Sigmoid colon (tissue), 3 donors: ENCODE measurements around the gene ARSH.

Experiments
- CTCF ChIP-seq, 4 experiments: fragments of 450-650 bp in 3 of 4; fragments of 200-600 bp in 1 of 4; IDR thresholded peaks; one replicate each; pipeline ENCODE4 v1.5.1; 2016 to 2019; ENCODE audit warnings: antibody characterized with exemption in 4 of 4, mild to moderate bottlenecking in 3 of 4, moderate library complexity in 2 of 4
- POLR2A ChIP-seq, 2 donors: fragments of 450-650 bp; IDR thresholded peaks; one replicate each; pipeline ENCODE4 v1.6.1; 2016; ENCODE audit warnings: antibody characterized with exemption in 2 of 2, mild to moderate bottlenecking in 2 of 2, moderate library complexity in 2 of 2

GRCh38 chrX:2967584-2967983 lies 38.8 kb upstream of the ARSH start:
- TF ChIP-seq CTCF (IDR thresholded peaks at IDR 0.05) (no peak), POLR2A (IDR thresholded peaks at IDR 0.05) (no peak)
